CD4-positive, alpha-beta memory T cell (primary cell): Measurements from ENCODE around the gene ANKMY1. TPM values are rescaled to one million over a fixed set of nuclear protein-coding genes. Genes with fewer than 3 reads are reported as not detected.
A peak's percentile ranks its signal among the peaks of the same experiment; 100 is the strongest.

Source experiments
- CTCF ChIA-PET: fragments of 350-600 bp; sonication (Branson Sonifier 250); formaldehyde crosslinking; loops from one replicate; lab custom pipeline; 2021; ENCODE audit warnings: inconsistent platforms; ENCODE audit not compliant: partially characterized antibody; lab: Charles Lee
- POLR2A ChIA-PET: fragments of 350-600 bp; sonication (Branson Sonifier 250); formaldehyde crosslinking; loops from one replicate; lab custom pipeline; 2021; ENCODE audit not compliant: partially characterized antibody; lab: Charles Lee
- DNase-seq, 5 donors: peaks; one replicate each; pipeline versions ENCODE4 v3.0.0 to v3.0.0-alpha.2; 2020 to 2022; ENCODE audit warnings: mixed read lengths in 1 of 5
- H3K27ac ChIP-seq: one replicate; pipeline ENCODE4 v1.7.0; 2013; ENCODE audit warnings: low read depth, low read length
- H3K27me3 ChIP-seq: 2 replicates; pipeline ENCODE4 v1.7.0; 2013; ENCODE audit warnings: mild to moderate bottlenecking, low read length, moderate library complexity; ENCODE audit not compliant: insufficient read depth
- H3K36me3 ChIP-seq: 2 replicates; pipeline ENCODE4 v1.7.0; 2013; ENCODE audit warnings: mild to moderate bottlenecking, low read length, moderate library complexity; ENCODE audit not compliant: insufficient read depth
- H3K4me1 ChIP-seq: 2 replicates; pipeline ENCODE4 v1.7.0; 2013; ENCODE audit warnings: mild to moderate bottlenecking, low read length, moderate library complexity; ENCODE audit not compliant: insufficient read depth
- H3K4me3 ChIP-seq, 2 donors: one replicate each; pipeline ENCODE4 v1.7.0; 2013; ENCODE audit warnings: low read length in 2 of 2, mild to moderate bottlenecking in 1 of 2
- H3K9me3 ChIP-seq, 2 donors: one replicate each; pipeline ENCODE4 v1.7.0; 2013; ENCODE audit warnings: low read length in 2 of 2, control low read depth in 1 of 2; ENCODE audit not compliant: control insufficient read depth in 1 of 2
- H3K27ac Mint-ChIP-seq, 7 donors: one replicate each; pipeline ENCODE4 v1.8.0; 2020 to 2021; ENCODE audit warnings: mixed read lengths in 7 of 7, mild to moderate bottlenecking in 6 of 7, inconsistent platforms in 3 of 7, moderate library complexity in 3 of 7
- H3K27me3 Mint-ChIP-seq, 2 donors: one replicate each; pipeline ENCODE4 v1.8.0; 2020 to 2021; ENCODE audit warnings: mixed read lengths in 2 of 2
- H3K36me3 Mint-ChIP-seq, 2 donors: one replicate each; pipeline ENCODE4 v1.8.0; 2020 to 2021; ENCODE audit warnings: mixed read lengths in 2 of 2, inconsistent platforms in 1 of 2, mild to moderate bottlenecking in 1 of 2
- H3K4me1 Mint-ChIP-seq, 4 donors: one replicate each; pipeline ENCODE4 v1.8.0; 2020 to 2021; ENCODE audit warnings: mixed read lengths in 4 of 4, mild to moderate bottlenecking in 1 of 4
- H3K4me3 Mint-ChIP-seq, 8 donors: one replicate each; pipeline ENCODE4 v1.8.0; 2020 to 2021; ENCODE audit warnings: mixed read lengths in 8 of 8, mild to moderate bottlenecking in 7 of 8, moderate library complexity in 6 of 8, inconsistent platforms in 3 of 8
- H3K9me3 Mint-ChIP-seq, 8 donors: one replicate each; pipeline ENCODE4 v1.8.0; 2020 to 2021; ENCODE audit warnings: mixed read lengths in 8 of 8, mild to moderate bottlenecking in 5 of 8, inconsistent platforms in 3 of 8, moderate library complexity in 1 of 8
- intact Hi-C: fragments of 100-400 bp; cut with micrococcal nuclease; formaldehyde crosslinking; loops from one replicate; pipeline ENCODE4 v1.15.1; 2023
- polyA plus RNA-seq, 2 donors: library from polyadenylated mRNA; unstranded; fragments of 300-500 nt; fragmentation: Illumina TruSeq; gene quantifications; one replicate each; pipeline ENCODE4 v1.2.3, GENCODE V29; 2021
- total RNA-seq, 2 experiments: library from RNA; stranded (reverse); gene quantifications; one replicate each; pipeline ENCODE4 v1.2.3, GENCODE V29; 2021

The ANKMY1 gene
- total and polyA plus RNA-seq, 4 experiments from 2014 or later, result 9.4 to 84.8 (median 43.3) TPM

DNA sequence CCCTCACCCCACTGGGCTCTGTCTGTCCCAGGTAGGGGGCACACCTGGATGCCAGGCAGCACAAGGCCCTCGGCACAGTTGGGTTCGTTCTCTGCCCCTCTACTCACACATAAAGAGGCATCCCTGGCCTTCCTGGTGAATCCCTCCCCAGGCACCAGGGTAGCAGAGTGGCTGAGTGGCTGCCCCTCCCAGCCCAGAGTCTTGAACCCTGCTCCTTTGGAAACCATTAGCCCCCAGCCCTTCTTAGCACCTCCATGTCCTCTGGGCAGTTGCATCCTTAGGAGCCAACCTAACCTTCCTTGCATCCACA is 120.3 kb downstream of the ANKMY1 start:
- ChIA-PET CTCF (interaction anchor here (2.8 kb wide), 1 partner anchor 205 kb away, joined by 13 read pairs; no protein-coding TSS in a partner anchor), POLR2A (no interaction called here)
- Mint-ChIP-seq H3K4me3 (peak overlapping the region in 4 of 8 donors; percentile 20 to 72 (median 54)), H3K36me3 (no peaks in the 10 kb centered on the region), H3K27ac (no peak overlapping the region), H3K9me3 (no peaks in the 10 kb centered on the region), H3K4me1 (peaks cover 2 to 18% (median 9%) of the 10 kb centered on the region in 4 donors), H3K27me3 (peaks cover 4 to 9% of the 10 kb centered on the region in 2 donors)
- no peaks in the 10 kb centered on the region for H3K9me3 ChIP-seq
- peaks cover 8% of the 10 kb centered on the region for H3K27me3 ChIP-seq
- H3K4me3 ChIP-seq, result no peak overlapping the region
- no peaks in the 10 kb centered on the region for H3K36me3 ChIP-seq
- no peak for DNase-seq
- H3K4me1 ChIP-seq, result peaks cover 16% of the 10 kb centered on the region
- intact Hi-C loops, result loop anchor here (5.0 kb wide), 2 partner anchors 130 to 395 kb away; partner anchors contain the start of gene RNPEPL1
- no peak overlapping the region for H3K27ac ChIP-seq

- Mint-ChIP-seq H3K4me3 (peak overlapping the region; percentile 48 to 78 (median 66)), H3K36me3 (no peaks in the 10 kb centered on the region), H3K9me3 (no peaks in the 10 kb centered on the region), H3K27ac (no peak overlapping the region), H3K27me3 (peaks cover 6 to 11% of the 10 kb centered on the region in 2 donors), H3K4me1 (peaks cover 2 to 18% (median 9%) of the 10 kb centered on the region in 4 donors)
- Histone ChIP-seq H3K36me3 (no peaks in the 10 kb centered on the region), H3K9me3 (no peaks in the 10 kb centered on the region), H3K4me1 (peaks cover 16% of the 10 kb centered on the region), H3K27me3 (peaks cover 8% of the 10 kb centered on the region), H3K4me3 (no peak overlapping the region), H3K27ac (no peak overlapping the region)
- ChIA-PET POLR2A (interaction anchor here (1.0 to 1.9 kb wide), 2 partner anchors 129 to 201 kb away, joined by 3 to 5 read pairs; no protein-coding TSS in a partner anchor), CTCF (interaction anchor here (1.0 kb wide), 1 partner anchor 204 kb away, joined by 5 read pairs; no protein-coding TSS in a partner anchor)
- DNase-seq, result no peak
- intact Hi-C loops, result loop anchor here (5.0 kb wide), 2 partner anchors 130 to 395 kb away; partner anchors contain the start of gene RNPEPL1
Observed at GRCh38 chr2:240436683-240437550, 120.9 kb downstream of the ANKMY1 start.

GRCh38 chr2:240435948-240436682 is 121.7 kb downstream of the ANKMY1 start:
- intact Hi-C loops, result loop anchor here (5.0 kb wide), 2 partner anchors 131 to 396 kb away; partner anchors contain the start of gene RNPEPL1
- peaks cover 8% of the 10 kb centered on the region for H3K27me3 ChIP-seq
- Mint-ChIP-seq H3K4me1 (peaks cover 2 to 18% (median 9%) of the 10 kb centered on the region in 4 donors), H3K36me3 (no peaks in the 10 kb centered on the region), H3K27me3 (peaks cover 6 to 11% of the 10 kb centered on the region in 2 donors), H3K27ac (no peak overlapping the region), H3K9me3 (no peaks in the 10 kb centered on the region), H3K4me3 (peak overlapping the region in 7 of 8 donors; percentile 46 to 78 (median 62))
- H3K36me3 ChIP-seq, result no peaks in the 10 kb centered on the region
- H3K4me3 ChIP-seq, result peak overlapping the region in 1 of 2 donors; percentile 19
- H3K27ac ChIP-seq, result no peak overlapping the region
- no peaks in the 10 kb centered on the region for H3K9me3 ChIP-seq
- DNase-seq, result peak in 1 of 5 donors; percentile 18
- peaks cover 16% of the 10 kb centered on the region for H3K4me1 ChIP-seq
- ChIA-PET CTCF (interaction anchor here (1.0 kb wide), 1 partner anchor 204 kb away, joined by 5 read pairs; no protein-coding TSS in a partner anchor), POLR2A (interaction anchor here (1.0 to 1.9 kb wide), 2 partner anchors 130 to 200 kb away, joined by 3 to 5 read pairs; no protein-coding TSS in a partner anchor)

GRCh38 chr2:240435457-240435947 is 122.3 kb downstream of the ANKMY1 start, which contains the start of gene GPC1:
Gene GPC1 (plus strand): TSS chr2:240435663. CDS start chr2:240435919, 256 bp downstream.
- Histone ChIP-seq H3K4me3 (peak within 1 kb of the TSS; percentile 47 to 62), H3K9me3 (no peaks in the 10 kb centered on the region), H3K36me3 (no peaks in the 10 kb centered on the region), H3K27ac (no peak within 1 kb of the TSS), H3K27me3 (peaks cover 8% of the 10 kb centered on the region), H3K4me1 (peaks cover 16% of the 10 kb centered on the region)
- Mint-ChIP-seq H3K4me3 (peak within 1 kb of the TSS; percentile 84 to 90 (median 86)), H3K4me1 (peaks cover 2 to 18% (median 9%) of the 10 kb centered on the region in 4 donors), H3K36me3 (no peaks in the 10 kb centered on the region), H3K9me3 (no peaks in the 10 kb centered on the region), H3K27me3 (peaks cover 6 to 11% of the 10 kb centered on the region in 2 donors), H3K27ac (peak within 1 kb of the TSS in 5 of 7 donors; percentile 69 to 95 (median 81))
- CTCF ChIA-PET, result no interaction called here
- DNase-seq, result no peak
- POLR2A ChIA-PET, result interaction anchor here (1.9 kb wide), 1 partner anchor 130 kb away, joined by 5 read pairs; no protein-coding TSS in a partner anchor
- intact Hi-C loops, result loop anchor here (5.0 kb wide), 2 partner anchors 132 to 397 kb away; partner anchors contain the start of gene RNPEPL1

DNA sequence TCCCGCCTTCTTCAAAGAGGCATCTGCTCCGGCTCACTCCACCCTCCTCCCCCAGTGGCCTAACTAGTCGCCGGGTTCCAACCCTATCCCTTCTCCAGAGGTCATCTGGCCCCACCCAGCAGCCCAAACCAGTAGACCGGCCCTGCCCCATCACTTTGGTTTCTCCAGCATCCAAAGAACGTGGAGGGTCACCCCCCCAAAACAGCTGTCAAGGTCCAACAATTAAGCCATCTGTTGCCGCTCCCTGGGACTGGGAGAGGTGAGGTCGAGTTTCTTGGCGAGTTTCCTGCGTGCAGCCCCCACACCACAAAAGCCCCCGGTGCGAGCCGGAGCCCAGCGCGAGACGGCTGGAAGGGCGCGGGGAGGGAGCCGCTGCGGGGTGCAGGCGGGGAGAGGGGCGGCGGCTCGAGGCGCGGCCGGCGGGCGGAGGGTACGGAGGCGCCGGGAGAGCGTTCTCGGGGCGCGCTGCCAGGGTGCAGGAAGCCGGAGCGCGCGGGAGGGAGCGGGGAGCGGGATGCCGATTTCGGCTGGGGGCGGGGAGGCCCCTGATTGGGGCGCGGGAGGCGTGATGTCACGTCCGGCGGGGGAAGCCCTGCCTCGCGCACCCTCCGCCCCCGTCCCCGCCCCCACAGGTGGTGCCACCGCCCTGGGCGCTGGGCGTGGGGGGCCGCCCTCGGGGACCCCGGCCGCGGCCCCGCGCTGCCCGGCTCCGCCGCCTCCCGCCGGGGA is 122.9 kb downstream of the ANKMY1 start:
- H3K4me1 ChIP-seq, result peaks cover 16% of the 10 kb centered on the region
- H3K4me3 ChIP-seq, result peak overlapping the region; percentile 47 to 62
- Mint-ChIP-seq H3K36me3 (no peaks in the 10 kb centered on the region), H3K27me3 (peaks cover 6 to 11% of the 10 kb centered on the region in 2 donors), H3K4me1 (peaks cover 2 to 18% (median 9%) of the 10 kb centered on the region in 4 donors), H3K4me3 (peak overlapping the region; percentile 84 to 90 (median 86)), H3K27ac (peak overlapping the region in 5 of 7 donors; percentile 69 to 95 (median 81)), H3K9me3 (no peaks in the 10 kb centered on the region)
- peaks cover 8% of the 10 kb centered on the region for H3K27me3 ChIP-seq
- no peaks in the 10 kb centered on the region for H3K9me3 ChIP-seq
- H3K36me3 ChIP-seq, result no peaks in the 10 kb centered on the region
- intact Hi-C loops, result loop anchor here (5.0 kb wide), 2 partner anchors 132 to 397 kb away; partner anchors contain the start of gene RNPEPL1
- ChIA-PET CTCF (no interaction called here), POLR2A (interaction anchor here (0.9 kb wide), 1 partner anchor 410 kb away, joined by 3 read pairs; the partner anchor contains the start of gene NDUFA10)
- DNase-seq, result peak; percentile 83 to 86 (median 85)
- no peak overlapping the region for H3K27ac ChIP-seq
